HEK293 (cell line): ENCODE data around the gene LAMTOR4.
A peak's percentile ranks its signal among the peaks of the same experiment; 100 is the strongest.

Experiments
- PRDM6 ChIP-seq: fragments of 450-650 bp; formaldehyde crosslinking; IDR thresholded peaks from 2 replicates; pipeline ENCODE4 v1.5.1; 2017; ENCODE audit warnings: missing biosample characterization, missing genetic modification characterization
- REPIN1 ChIP-seq: fragments of 450-650 bp; formaldehyde crosslinking; IDR thresholded peaks from 2 replicates; pipeline ENCODE4 v1.5.1; 2017; ENCODE audit warnings: missing biosample characterization, missing genetic modification characterization, low read depth
- WT1 ChIP-seq: fragments of 450-650 bp; formaldehyde crosslinking; IDR thresholded peaks from 2 replicates; pipeline ENCODE4 v1.5.1; 2016; ENCODE audit warnings: missing biosample characterization, missing genetic modification characterization
- ZBTB17 ChIP-seq: fragments of 450-650 bp; formaldehyde crosslinking; IDR thresholded peaks from 2 replicates; pipeline ENCODE4 v1.5.1; 2016; ENCODE audit warnings: missing biosample characterization, missing genetic modification characterization
- ZBTB20 ChIP-seq: fragments of 450-650 bp; formaldehyde crosslinking; IDR thresholded peaks from 2 replicates; pipeline ENCODE4 v1.5.1; 2016; ENCODE audit warnings: missing biosample characterization, missing genetic modification characterization
- ZBTB26 ChIP-seq: fragments of 450-650 bp; formaldehyde crosslinking; optimal IDR thresholded peaks from 2 replicates; pipeline ENCODE3; 2016; ENCODE audit warnings: missing biosample characterization, mild to moderate bottlenecking, missing genetic modification characterization
- ZBTB49 ChIP-seq: fragments of 450-650 bp; formaldehyde crosslinking; IDR thresholded peaks from 2 replicates; pipeline ENCODE4 v1.5.1; 2016; ENCODE audit warnings: missing biosample characterization, missing genetic modification characterization, low read depth
- ZNF157 ChIP-seq: fragments of 450-650 bp; formaldehyde crosslinking; IDR thresholded peaks from 2 replicates; pipeline ENCODE4 v1.5.1; 2016; ENCODE audit warnings: missing biosample characterization, missing genetic modification characterization
- ZNF174 ChIP-seq: fragments of 450-650 bp; formaldehyde crosslinking; IDR thresholded peaks from 2 replicates; pipeline ENCODE4 v1.5.0; 2017; ENCODE audit warnings: missing biosample characterization, mild to moderate bottlenecking, missing genetic modification characterization
- ZNF223 ChIP-seq: fragments of 450-650 bp; formaldehyde crosslinking; IDR thresholded peaks from 2 replicates; pipeline ENCODE4 v1.5.1; 2016; ENCODE audit warnings: missing biosample characterization, missing genetic modification characterization
- ZNF23 ChIP-seq: fragments of 450-650 bp; formaldehyde crosslinking; IDR thresholded peaks from 2 replicates; pipeline ENCODE4 v1.5.1; 2016; ENCODE audit warnings: missing biosample characterization, missing genetic modification characterization, borderline replicate concordance
- ZNF354C ChIP-seq: fragments of 450-650 bp; formaldehyde crosslinking; IDR thresholded peaks from 2 replicates; pipeline ENCODE4 v1.5.1; 2016; ENCODE audit warnings: missing biosample characterization, missing genetic modification characterization, low read depth, borderline replicate concordance
- ZNF530 ChIP-seq: fragments of 450-650 bp; formaldehyde crosslinking; IDR thresholded peaks from 2 replicates; pipeline ENCODE4 v1.5.1; 2016; ENCODE audit warnings: low read depth, missing biosample characterization, missing genetic modification characterization
- ZNF658 ChIP-seq: fragments of 450-650 bp; formaldehyde crosslinking; IDR thresholded peaks from 2 replicates; pipeline ENCODE4; 2016; ENCODE audit warnings: missing biosample characterization, missing genetic modification characterization
- ZNF704 ChIP-seq: fragments of 450-650 bp; formaldehyde crosslinking; IDR thresholded peaks from 2 replicates; pipeline ENCODE4 v1.5.1; 2016; ENCODE audit warnings: missing biosample characterization, missing genetic modification characterization
- ZSCAN16 ChIP-seq: fragments of 450-650 bp; formaldehyde crosslinking; IDR thresholded peaks from 2 replicates; pipeline ENCODE4 v1.5.1; 2016; ENCODE audit warnings: missing biosample characterization, missing genetic modification characterization
- ZXDB ChIP-seq: fragments of 450-650 bp; formaldehyde crosslinking; IDR thresholded peaks from 2 replicates; pipeline ENCODE4 v1.5.1; 2016; ENCODE audit warnings: missing biosample characterization, missing genetic modification characterization
- TF ChIP-seq, protein P1 (sequence below): fragments of 450-650 bp; formaldehyde crosslinking; IDR thresholded peaks from 2 replicates; pipeline ENCODE4 v1.5.1; 2016; ENCODE audit warnings: missing biosample characterization, missing genetic modification characterization, borderline replicate concordance
- TF ChIP-seq, protein P2 (sequence below): fragments of 450-650 bp; formaldehyde crosslinking; IDR thresholded peaks from 2 replicates; pipeline ENCODE4 v1.5.1; 2017; ENCODE audit warnings: missing biosample characterization, mild to moderate bottlenecking, missing genetic modification characterization, moderate library complexity
- TF ChIP-seq, protein P3 (sequence below): fragments of 450-650 bp; formaldehyde crosslinking; IDR thresholded peaks from 2 replicates; pipeline ENCODE4 v1.5.1; 2016; ENCODE audit warnings: missing biosample characterization, missing genetic modification characterization
- TF ChIP-seq, protein P4 (sequence below): fragments of 450-650 bp; formaldehyde crosslinking; IDR thresholded peaks from 2 replicates; pipeline ENCODE4 v1.5.1; 2016; ENCODE audit warnings: missing biosample characterization, missing genetic modification characterization
- TF ChIP-seq, protein P5 (sequence below): fragments of 450-650 bp; formaldehyde crosslinking; IDR thresholded peaks from 2 replicates; pipeline ENCODE4 v1.5.1; 2016; ENCODE audit warnings: missing biosample characterization, missing genetic modification characterization

The LAMTOR4 gene

GRCh38 chr7:100132697-100133151, 16.0 kb upstream of the LAMTOR4 start (continued):
- TF ChIP-seq, protein P1, sequence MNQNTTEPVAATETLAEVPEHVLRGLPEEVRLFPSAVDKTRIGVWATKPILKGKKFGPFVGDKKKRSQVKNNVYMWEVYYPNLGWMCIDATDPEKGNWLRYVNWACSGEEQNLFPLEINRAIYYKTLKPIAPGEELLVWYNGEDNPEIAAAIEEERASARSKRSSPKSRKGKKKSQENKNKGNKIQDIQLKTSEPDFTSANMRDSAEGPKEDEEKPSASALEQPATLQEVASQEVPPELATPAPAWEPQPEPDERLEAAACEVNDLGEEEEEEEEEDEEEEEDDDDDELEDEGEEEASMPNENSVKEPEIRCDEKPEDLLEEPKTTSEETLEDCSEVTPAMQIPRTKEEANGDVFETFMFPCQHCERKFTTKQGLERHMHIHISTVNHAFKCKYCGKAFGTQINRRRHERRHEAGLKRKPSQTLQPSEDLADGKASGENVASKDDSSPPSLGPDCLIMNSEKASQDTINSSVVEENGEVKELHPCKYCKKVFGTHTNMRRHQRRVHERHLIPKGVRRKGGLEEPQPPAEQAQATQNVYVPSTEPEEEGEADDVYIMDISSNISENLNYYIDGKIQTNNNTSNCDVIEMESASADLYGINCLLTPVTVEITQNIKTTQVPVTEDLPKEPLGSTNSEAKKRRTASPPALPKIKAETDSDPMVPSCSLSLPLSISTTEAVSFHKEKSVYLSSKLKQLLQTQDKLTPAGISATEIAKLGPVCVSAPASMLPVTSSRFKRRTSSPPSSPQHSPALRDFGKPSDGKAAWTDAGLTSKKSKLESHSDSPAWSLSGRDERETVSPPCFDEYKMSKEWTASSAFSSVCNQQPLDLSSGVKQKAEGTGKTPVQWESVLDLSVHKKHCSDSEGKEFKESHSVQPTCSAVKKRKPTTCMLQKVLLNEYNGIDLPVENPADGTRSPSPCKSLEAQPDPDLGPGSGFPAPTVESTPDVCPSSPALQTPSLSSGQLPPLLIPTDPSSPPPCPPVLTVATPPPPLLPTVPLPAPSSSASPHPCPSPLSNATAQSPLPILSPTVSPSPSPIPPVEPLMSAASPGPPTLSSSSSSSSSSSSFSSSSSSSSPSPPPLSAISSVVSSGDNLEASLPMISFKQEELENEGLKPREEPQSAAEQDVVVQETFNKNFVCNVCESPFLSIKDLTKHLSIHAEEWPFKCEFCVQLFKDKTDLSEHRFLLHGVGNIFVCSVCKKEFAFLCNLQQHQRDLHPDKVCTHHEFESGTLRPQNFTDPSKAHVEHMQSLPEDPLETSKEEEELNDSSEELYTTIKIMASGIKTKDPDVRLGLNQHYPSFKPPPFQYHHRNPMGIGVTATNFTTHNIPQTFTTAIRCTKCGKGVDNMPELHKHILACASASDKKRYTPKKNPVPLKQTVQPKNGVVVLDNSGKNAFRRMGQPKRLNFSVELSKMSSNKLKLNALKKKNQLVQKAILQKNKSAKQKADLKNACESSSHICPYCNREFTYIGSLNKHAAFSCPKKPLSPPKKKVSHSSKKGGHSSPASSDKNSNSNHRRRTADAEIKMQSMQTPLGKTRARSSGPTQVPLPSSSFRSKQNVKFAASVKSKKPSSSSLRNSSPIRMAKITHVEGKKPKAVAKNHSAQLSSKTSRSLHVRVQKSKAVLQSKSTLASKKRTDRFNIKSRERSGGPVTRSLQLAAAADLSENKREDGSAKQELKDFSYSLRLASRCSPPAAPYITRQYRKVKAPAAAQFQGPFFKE (tag by site-specific recombination): no peak
- TF ChIP-seq PRDM6 (no peak), WT1 (tag by site-specific recombination) (no peak), ZBTB17 (tag by site-specific recombination) (peak; percentile 90), ZBTB26 (no peak), ZNF223 (tag by site-specific recombination) (no peak), ZNF174 (no peak), ZNF530 (tag by site-specific recombination) (no peak), ZNF23 (tag by site-specific recombination) (no peak), ZBTB49 (tag by site-specific recombination) (no peak), ZSCAN16 (tag by site-specific recombination) (no peak), ZBTB20 (tag by site-specific recombination) (no peak), ZNF157 (tag by site-specific recombination) (no peak), ZNF354C (no peak), ZNF658 (tag by site-specific recombination) (no peak), REPIN1 (no peak), ZXDB (tag by site-specific recombination) (no peak), ZNF704 (tag by site-specific recombination) (no peak)
- TF ChIP-seq, protein P2, sequence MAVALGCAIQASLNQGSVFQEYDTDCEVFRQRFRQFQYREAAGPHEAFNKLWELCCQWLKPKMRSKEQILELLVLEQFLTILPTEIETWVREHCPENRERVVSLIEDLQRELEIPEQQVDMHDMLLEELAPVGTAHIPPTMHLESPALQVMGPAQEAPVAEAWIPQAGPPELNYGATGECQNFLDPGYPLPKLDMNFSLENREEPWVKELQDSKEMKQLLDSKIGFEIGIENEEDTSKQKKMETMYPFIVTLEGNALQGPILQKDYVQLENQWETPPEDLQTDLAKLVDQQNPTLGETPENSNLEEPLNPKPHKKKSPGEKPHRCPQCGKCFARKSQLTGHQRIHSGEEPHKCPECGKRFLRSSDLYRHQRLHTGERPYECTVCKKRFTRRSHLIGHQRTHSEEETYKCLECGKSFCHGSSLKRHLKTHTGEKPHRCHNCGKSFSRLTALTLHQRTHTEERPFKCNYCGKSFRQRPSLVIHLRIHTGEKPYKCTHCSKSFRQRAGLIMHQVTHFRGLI (tag by site-specific recombination): no peak
- TF ChIP-seq, protein P3, sequence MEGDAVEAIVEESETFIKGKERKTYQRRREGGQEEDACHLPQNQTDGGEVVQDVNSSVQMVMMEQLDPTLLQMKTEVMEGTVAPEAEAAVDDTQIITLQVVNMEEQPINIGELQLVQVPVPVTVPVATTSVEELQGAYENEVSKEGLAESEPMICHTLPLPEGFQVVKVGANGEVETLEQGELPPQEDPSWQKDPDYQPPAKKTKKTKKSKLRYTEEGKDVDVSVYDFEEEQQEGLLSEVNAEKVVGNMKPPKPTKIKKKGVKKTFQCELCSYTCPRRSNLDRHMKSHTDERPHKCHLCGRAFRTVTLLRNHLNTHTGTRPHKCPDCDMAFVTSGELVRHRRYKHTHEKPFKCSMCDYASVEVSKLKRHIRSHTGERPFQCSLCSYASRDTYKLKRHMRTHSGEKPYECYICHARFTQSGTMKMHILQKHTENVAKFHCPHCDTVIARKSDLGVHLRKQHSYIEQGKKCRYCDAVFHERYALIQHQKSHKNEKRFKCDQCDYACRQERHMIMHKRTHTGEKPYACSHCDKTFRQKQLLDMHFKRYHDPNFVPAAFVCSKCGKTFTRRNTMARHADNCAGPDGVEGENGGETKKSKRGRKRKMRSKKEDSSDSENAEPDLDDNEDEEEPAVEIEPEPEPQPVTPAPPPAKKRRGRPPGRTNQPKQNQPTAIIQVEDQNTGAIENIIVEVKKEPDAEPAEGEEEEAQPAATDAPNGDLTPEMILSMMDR (tag by site-specific recombination): peak; percentile 94
- TF ChIP-seq, protein P4, sequence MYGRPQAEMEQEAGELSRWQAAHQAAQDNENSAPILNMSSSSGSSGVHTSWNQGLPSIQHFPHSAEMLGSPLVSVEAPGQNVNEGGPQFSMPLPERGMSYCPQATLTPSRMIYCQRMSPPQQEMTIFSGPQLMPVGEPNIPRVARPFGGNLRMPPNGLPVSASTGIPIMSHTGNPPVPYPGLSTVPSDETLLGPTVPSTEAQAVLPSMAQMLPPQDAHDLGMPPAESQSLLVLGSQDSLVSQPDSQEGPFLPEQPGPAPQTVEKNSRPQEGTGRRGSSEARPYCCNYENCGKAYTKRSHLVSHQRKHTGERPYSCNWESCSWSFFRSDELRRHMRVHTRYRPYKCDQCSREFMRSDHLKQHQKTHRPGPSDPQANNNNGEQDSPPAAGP (tag by site-specific recombination): peak; percentile 55; the same call in 1 of the 2 replicates
- TF ChIP-seq, protein P5, sequence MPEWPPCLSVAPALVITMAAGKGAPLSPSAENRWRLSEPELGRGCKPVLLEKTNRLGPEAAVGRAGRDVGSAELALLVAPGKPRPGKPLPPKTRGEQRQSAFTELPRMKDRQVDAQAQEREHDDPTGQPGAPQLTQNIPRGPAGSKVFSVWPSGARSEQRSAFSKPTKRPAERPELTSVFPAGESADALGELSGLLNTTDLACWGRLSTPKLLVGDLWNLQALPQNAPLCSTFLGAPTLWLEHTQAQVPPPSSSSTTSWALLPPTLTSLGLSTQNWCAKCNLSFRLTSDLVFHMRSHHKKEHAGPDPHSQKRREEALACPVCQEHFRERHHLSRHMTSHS (tag by site-specific recombination): no peak
